Measurements from ENCODE around the gene DCK. TPM values are rescaled to one million over a fixed set of nuclear protein-coding genes. Genes with fewer than 3 reads are reported as not detected.
A peak's percentile ranks its signal among the peaks of the same experiment; 100 is the strongest.

The DCK gene
- total RNA-seq (10 to 100 TPM; 25.3 TPM), total RNA-seq (35.7 to 55.7 reads per million in 2 donors)

DNA sequence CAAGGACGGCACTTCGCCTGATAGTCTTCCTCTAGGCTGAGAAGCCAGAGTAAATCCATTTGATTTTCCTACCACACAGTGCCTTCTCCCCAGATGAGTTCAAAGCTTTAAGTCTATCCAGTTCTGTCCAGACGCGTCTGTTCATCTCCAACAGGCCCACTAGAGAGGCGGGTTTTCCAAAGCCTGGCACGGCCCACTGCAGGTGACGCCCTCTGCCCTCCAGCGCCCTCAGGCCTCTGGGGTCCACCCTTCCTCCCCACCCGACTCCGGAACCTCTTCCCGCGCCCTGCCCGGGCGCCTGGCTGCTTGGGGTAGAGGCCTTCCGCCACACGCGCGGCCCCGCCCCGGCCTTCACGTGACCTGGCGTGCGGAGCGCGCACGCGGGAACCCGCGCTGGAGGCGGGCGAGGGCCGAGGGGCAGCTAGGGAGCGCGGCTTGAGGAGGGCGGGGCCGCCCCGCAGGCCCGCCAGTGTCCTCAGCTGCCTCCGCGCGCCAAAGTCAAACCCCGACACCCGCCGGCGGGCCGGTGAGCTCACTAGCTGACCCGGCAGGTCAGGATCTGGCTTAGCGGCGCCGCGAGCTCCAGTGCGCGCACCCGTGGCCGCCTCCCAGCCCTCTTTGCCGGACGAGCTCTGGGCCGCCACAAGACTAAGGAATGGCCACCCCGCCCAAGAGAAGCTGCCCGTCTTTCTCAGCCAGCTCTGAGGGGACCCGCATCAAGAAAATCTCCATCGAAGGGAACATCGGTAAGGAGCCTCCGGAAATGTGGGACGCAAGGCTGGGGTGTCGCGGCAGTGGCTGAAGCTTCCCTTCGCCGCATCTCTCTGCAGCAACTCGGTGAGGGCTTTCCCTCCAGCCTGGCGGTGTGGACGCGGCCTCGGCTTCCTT is at the start of gene DCK:
Gene DCK (plus strand): TSS at position 469 of the 888 bp plus-strand sequence. CDS start 187 bp downstream, at position 656.
- peak within 1 kb of the TSS; percentile 97 for H3K4me3 Mint-ChIP-seq
- no peaks in the 10 kb centered on the region for H3K9me3 ChIP-seq (ENCODE audit: control insufficient read depth, low read length, poor library complexity, severe bottlenecking)
- peaks cover 35% of the 10 kb centered on the region for H3K4me1 Mint-ChIP-seq
- H3K27me3 Mint-ChIP-seq: no peaks in the 10 kb centered on the region
- peaks cover 2% of the 10 kb centered on the region for H3K36me3 Mint-ChIP-seq (ENCODE audit: low read depth)
- H3K27ac Mint-ChIP-seq: peak within 1 kb of the TSS; percentile 92
- DNase-seq (peak; percentile 77 to 83 (median 81)), ATAC-seq (peak; percentile 92)

DNA sequence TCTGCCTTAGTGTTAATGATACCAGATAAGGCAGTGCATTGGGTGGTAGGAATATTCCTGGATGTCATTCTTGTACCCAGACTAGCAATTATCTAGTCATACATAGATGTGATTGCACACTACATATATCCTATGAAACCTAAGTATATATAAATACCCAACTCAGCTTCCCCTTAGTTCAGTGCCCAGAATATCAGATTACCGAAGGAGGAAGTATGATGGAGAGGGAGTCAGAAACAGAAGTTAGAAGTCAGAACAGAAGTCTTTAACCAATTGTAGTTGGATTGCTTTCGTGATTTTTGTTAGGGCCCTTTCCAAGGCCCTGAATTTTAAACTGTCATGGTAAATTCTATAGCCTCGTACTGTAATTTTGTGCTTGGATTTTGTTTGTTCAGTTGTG is 48.4 kb upstream of the DCK start:
- Mint-ChIP-seq H3K36me3 (ENCODE audit: low read depth) (no peaks in the 10 kb centered on the region), H3K4me3 (no peak overlapping the region), H3K27ac (no peak overlapping the region), H3K27me3 (no peaks in the 10 kb centered on the region), H3K4me1 (peaks cover 11% of the 10 kb centered on the region)
- no peaks in the 10 kb centered on the region for H3K9me3 ChIP-seq (ENCODE audit: control insufficient read depth, low read length, poor library complexity, severe bottlenecking)
- ATAC-seq (no peak), DNase-seq (no peak)

DNA sequence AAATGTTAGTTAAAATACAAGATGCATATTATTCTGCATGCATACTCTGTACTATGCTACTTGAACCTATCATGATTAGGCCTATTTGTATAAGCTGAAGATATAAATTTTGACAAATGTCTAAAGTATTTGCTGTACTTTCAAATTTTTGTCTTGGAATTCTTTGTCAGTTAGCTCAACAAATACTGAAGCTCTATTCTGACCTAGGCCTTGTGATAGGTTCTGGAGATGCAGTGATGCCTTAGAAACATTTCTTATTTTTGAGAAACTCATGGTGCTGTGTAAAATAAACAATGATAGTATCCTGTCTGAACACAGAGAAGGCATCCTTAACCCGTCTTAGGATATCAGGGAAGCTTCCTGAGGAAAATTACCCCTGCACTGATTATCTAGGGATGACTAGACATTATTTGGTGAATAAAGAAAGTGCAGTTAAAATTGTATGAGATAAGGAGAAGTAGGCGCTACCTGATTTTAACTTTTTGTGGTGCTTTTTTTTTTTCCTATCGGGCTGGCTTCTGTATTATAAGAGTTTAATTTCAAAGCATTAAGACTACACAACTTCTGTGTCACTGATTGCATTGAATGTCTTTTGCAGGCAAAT is 47.9 kb upstream of the DCK start:
- H3K4me1 Mint-ChIP-seq: peaks cover 10% of the 10 kb centered on the region
- no peaks in the 10 kb centered on the region for H3K9me3 ChIP-seq (ENCODE audit: control insufficient read depth, low read length, poor library complexity, severe bottlenecking)
- no peaks in the 10 kb centered on the region for H3K27me3 Mint-ChIP-seq
- no peak overlapping the region for H3K27ac Mint-ChIP-seq
- ATAC-seq (no peak), DNase-seq (no peak)
- no peak overlapping the region for H3K4me3 Mint-ChIP-seq
- no peaks in the 10 kb centered on the region for H3K36me3 Mint-ChIP-seq (ENCODE audit: low read depth)

DNA sequence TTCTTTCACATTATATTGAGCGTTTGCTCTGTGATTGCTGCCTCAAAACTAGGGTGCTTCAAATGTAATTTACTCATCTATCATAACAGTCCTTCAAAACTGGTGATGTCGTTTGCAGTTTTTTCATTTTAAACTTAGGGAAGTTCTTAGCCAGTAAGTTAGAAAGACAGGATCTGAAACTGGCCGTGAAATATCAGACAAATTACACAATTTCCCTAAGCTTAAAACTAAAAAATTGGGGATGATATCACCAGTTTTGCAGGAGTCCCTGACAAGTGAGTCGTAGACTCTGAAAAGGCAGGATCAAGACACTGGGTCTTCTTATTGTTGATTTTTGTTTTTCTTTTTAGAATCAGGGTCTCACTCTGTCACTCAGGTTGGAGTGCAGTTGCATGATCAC is 46.5 kb upstream of the DCK start:
- DNase-seq (no peak), ATAC-seq (no peak)
- H3K27ac Mint-ChIP-seq: no peak overlapping the region
- H3K27me3 Mint-ChIP-seq: no peaks in the 10 kb centered on the region
- H3K4me3 Mint-ChIP-seq: no peak overlapping the region
- H3K9me3 ChIP-seq (ENCODE audit: control insufficient read depth, low read length, poor library complexity, severe bottlenecking): no peaks in the 10 kb centered on the region
- H3K4me1 Mint-ChIP-seq: peaks cover 8% of the 10 kb centered on the region
- H3K36me3 Mint-ChIP-seq (ENCODE audit: low read depth): no peaks in the 10 kb centered on the region

DNA sequence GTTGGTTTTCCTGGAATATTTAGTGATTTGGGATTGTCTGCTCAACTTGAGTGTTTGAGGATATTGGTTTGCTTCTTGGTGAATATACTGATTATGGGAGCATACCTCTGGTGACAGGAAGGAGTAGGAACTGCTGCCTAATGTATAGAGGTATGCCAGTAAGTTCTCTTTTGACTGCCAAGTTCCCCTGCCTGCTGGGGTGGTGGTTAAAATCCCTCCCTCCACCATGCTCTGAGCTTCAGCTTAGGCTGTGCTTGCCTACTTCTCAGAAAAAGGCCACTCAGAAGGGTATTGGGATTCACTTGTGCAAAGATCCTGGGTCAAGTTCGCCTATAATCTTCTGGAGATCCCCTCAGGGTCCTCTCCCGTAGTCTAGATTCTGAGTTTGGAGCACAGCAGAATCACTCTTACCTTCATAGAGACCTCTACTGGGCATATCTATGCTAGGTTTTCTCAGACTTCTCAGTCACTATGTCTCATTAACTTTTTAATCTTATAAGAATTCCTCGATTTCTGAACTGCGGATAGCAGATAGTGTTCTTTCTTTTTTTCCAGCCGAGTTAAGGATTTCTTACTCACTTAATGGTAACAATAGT is 44.7 kb upstream of the DCK start:
- no peaks in the 10 kb centered on the region for H3K9me3 ChIP-seq (ENCODE audit: control insufficient read depth, low read length, poor library complexity, severe bottlenecking)
- DNase-seq (no peak), ATAC-seq (no peak)
- Mint-ChIP-seq H3K4me3 (no peak overlapping the region), H3K36me3 (ENCODE audit: low read depth) (no peaks in the 10 kb centered on the region), H3K27me3 (no peaks in the 10 kb centered on the region), H3K27ac (no peak overlapping the region), H3K4me1 (peaks cover 8% of the 10 kb centered on the region)

DNA sequence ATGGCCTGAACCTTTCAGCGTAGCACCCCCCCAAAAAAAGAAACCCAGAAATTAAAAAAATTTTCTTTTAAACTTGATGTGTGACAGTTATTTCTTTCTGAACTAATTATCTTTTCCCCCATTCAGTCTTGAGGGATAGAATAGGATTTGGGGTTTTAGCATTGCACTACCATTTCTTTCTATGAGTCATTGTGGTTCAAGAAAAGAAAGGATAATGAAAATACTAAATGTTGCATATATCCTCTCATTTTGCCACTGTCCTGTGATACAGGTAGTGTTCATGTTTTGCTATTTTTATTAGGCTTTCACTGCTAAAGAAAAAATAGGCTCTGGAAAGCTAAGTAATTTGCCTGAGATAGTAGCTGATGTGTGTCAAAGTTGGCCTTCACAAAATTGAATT is 39.4 kb upstream of the DCK start:
- ATAC-seq: no peak
- Mint-ChIP-seq H3K4me1 (peaks cover 10% of the 10 kb centered on the region), H3K27me3 (no peaks in the 10 kb centered on the region), H3K27ac (no peak overlapping the region), H3K4me3 (no peak overlapping the region), H3K36me3 (ENCODE audit: low read depth) (no peaks in the 10 kb centered on the region)
- no peak for DNase-seq
- H3K9me3 ChIP-seq (ENCODE audit: control insufficient read depth, low read length, poor library complexity, severe bottlenecking): no peaks in the 10 kb centered on the region

DNA sequence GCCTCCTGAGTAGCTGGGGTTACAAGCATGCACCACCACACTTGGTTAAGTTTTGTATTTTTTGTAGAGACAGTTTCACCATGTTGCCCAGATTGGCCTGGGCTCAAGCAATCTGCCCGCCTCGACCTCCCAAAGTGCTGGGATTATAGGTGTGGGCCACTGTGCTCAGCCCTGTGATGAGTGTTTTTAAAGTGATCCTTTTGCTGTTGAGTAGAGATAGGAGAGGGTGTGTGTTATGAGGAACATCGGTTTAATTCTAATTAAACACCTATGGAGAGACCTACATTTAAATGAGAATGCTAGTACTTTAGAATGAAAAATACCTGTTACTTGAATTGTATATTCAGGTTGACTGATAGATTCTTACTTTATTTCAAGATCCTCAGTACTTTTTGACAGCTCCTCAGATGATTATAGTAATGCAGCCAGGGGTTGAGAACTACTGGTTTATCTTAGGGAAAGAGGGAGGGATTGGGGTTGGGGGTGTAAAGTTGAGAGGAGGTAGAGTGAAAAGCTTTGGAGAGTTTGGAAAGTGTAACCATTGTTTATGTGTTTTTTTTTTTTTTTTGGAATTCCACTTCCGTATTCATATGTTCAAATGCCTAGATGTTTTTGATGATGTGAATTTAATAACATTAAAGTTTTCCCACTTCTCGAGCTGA is 36.8 kb upstream of the DCK start:
- no peak for DNase-seq
- H3K27me3 Mint-ChIP-seq: no peaks in the 10 kb centered on the region
- peaks cover 5% of the 10 kb centered on the region for H3K4me1 Mint-ChIP-seq
- no peak for ATAC-seq
- H3K9me3 ChIP-seq (ENCODE audit: control insufficient read depth, low read length, poor library complexity, severe bottlenecking): no peaks in the 10 kb centered on the region
- H3K27ac Mint-ChIP-seq: peak overlapping the region; percentile 56
- no peak overlapping the region for H3K4me3 Mint-ChIP-seq
- no peaks in the 10 kb centered on the region for H3K36me3 Mint-ChIP-seq (ENCODE audit: low read depth)

DNA sequence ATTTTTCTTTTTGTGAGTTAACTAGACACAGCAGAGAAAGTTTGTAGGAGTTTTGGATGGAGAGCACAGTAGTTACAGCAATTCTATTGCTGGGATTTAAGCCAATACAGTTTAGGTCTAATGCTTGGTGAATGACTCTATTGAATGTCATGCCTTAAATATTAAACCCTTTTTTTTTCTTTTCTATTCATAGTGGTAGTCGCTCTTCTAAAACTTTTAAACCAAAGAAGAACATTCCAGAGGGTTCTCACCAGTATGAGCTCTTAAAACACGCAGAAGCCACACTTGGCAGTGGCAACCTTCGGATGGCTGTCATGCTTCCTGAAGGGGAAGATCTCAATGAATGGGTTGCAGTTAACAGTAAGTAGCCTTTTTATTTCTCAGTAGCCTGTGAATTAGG is 34.8 kb upstream of the DCK start:
- ATAC-seq (no peak), DNase-seq (no peak)
- H3K4me1 Mint-ChIP-seq: peaks cover 5% of the 10 kb centered on the region
- no peaks in the 10 kb centered on the region for H3K27me3 Mint-ChIP-seq
- H3K9me3 ChIP-seq (ENCODE audit: control insufficient read depth, low read length, poor library complexity, severe bottlenecking): no peaks in the 10 kb centered on the region
- H3K4me3 Mint-ChIP-seq: no peak overlapping the region
- no peak overlapping the region for H3K27ac Mint-ChIP-seq
- H3K36me3 Mint-ChIP-seq (ENCODE audit: low read depth): no peaks in the 10 kb centered on the region

DNA sequence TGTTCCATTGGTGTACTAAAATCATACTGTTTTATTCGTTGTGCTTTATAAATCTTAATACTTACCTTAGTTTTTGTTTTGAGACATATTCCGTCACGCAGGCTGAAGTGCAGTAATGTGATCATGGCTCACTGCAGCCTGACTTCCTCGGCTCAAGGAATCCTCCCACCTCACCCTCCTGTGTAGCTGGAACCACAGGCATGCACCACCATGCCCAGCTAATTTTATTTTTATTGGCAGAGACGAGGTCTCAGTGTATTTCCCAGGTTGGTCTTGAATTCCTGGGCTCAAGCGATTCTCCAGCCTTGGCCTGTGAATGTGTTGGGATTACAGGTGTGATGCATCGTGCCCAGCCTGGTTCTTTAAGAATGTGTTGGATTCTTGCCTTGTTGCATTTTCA is 24.4 kb upstream of the DCK start:
- Mint-ChIP-seq H3K36me3 (ENCODE audit: low read depth) (peaks cover 6% of the 10 kb centered on the region), H3K4me1 (peaks cover 7% of the 10 kb centered on the region), H3K27me3 (no peaks in the 10 kb centered on the region), H3K27ac (peak overlapping the region; percentile 45), H3K4me3 (no peak overlapping the region)
- no peaks in the 10 kb centered on the region for H3K9me3 ChIP-seq (ENCODE audit: control insufficient read depth, low read length, poor library complexity, severe bottlenecking)
- ATAC-seq (no peak), DNase-seq (no peak)

DNA sequence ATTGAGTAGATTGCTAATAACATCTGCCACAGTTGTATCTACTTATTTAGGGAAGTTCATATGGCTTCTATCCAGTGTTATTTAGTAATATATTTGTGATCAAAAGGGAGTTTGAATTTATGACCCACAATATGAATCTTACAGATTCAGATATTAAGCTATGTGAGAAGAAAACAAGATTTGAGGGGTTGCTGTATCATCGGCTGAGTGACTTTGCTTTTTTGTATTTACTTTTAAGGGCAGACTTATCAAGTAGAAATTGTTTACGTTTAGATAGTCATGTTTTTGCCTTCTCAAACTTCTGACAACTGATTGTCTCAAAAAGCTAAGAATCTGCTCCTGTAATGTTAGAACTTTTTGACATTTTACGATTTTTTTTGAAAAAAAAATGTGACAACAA is 17.2 kb upstream of the DCK start:
- DNase-seq (no peak), ATAC-seq (no peak)
- no peaks in the 10 kb centered on the region for H3K9me3 ChIP-seq (ENCODE audit: control insufficient read depth, low read length, poor library complexity, severe bottlenecking)
- Mint-ChIP-seq H3K4me3 (no peak overlapping the region), H3K27me3 (no peaks in the 10 kb centered on the region), H3K36me3 (ENCODE audit: low read depth) (peaks cover 6% of the 10 kb centered on the region), H3K4me1 (peaks cover 7% of the 10 kb centered on the region), H3K27ac (no peak overlapping the region)

DNA sequence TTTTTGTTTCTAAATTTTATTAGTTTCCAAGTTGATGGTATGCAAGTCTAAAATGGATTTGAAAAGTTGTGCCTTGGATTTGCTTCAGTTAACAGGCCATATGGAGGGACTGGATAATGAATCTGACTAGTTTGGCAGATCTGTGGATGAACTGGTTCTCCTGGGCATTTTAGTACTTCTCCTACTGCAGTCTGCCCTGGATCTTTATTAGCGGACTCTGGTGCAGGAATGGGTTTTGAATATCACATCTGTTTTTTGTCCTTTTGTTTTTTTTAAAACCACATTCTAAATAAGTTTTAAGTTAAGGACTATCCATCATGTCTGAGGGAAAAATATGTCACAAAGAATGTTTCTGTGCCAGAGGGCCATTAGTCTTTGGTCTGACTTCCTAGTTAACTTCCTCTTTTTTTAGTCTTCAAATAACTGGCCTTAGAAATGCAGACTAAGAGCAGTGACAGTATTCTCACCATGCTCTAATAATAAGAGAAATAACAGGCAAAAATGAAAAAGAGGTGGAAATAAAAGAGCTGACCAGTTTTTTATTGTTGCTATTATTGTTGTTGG is 13.9 kb upstream of the DCK start:
- Mint-ChIP-seq H3K4me3 (no peak overlapping the region), H3K36me3 (ENCODE audit: low read depth) (peaks cover 4% of the 10 kb centered on the region), H3K27ac (no peak overlapping the region), H3K27me3 (no peaks in the 10 kb centered on the region), H3K4me1 (peaks cover 2% of the 10 kb centered on the region)
- DNase-seq: no peak
- ATAC-seq: no peak
- no peaks in the 10 kb centered on the region for H3K9me3 ChIP-seq (ENCODE audit: control insufficient read depth, low read length, poor library complexity, severe bottlenecking)

DNA sequence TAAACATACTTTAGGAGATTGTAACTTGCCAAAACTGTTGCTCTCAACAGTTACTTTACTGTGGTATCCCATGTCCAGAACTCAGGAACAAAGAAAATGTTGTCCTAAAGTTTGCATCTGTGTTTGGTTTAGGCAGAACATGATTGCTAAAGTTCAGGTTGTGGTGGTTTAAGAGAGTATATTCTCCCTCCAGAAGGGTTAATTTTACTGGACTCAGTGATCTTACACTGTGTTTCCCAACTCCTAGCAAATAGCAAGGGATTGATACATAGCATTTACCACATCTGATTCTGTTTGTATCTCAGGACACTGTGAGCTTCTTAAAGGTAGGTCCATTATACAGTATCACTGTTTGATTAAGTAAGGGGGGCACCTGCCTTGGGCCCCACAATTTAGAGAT is 13.3 kb upstream of the DCK start:
- ATAC-seq (no peak), DNase-seq (no peak)
- no peaks in the 10 kb centered on the region for H3K9me3 ChIP-seq (ENCODE audit: control insufficient read depth, low read length, poor library complexity, severe bottlenecking)
- no peak overlapping the region for H3K4me3 Mint-ChIP-seq
- H3K4me1 Mint-ChIP-seq: peaks cover 2% of the 10 kb centered on the region
- H3K27ac Mint-ChIP-seq: no peak overlapping the region
- peaks cover 4% of the 10 kb centered on the region for H3K36me3 Mint-ChIP-seq (ENCODE audit: low read depth)
- no peaks in the 10 kb centered on the region for H3K27me3 Mint-ChIP-seq

DNA sequence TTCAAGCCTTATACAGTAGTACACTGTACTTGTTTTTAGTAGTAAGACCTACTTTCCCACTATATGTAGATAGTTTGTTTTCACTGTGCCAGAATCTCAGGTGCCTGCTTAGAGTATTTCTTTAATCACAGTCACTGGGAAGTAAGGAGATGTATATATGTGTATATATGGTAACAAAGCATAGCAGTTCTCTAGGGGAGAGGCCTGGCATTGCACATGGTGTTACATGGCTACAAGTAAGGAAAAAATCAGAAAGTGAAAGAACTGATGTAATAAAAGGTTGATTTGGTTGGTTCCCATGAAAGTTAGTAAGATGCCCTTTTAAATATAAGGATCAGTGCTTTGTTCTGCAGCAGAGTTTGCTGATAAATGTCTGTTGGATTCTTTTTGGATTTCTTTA is 9.3 kb upstream of the DCK start:
- H3K27me3 Mint-ChIP-seq: no peaks in the 10 kb centered on the region
- no peak for ATAC-seq
- H3K9me3 ChIP-seq (ENCODE audit: control insufficient read depth, low read length, poor library complexity, severe bottlenecking): no peaks in the 10 kb centered on the region
- no peak for DNase-seq
- no peak overlapping the region for H3K4me3 Mint-ChIP-seq
- H3K36me3 Mint-ChIP-seq (ENCODE audit: low read depth): peaks cover 2% of the 10 kb centered on the region
- H3K27ac Mint-ChIP-seq: no peak overlapping the region
- H3K4me1 Mint-ChIP-seq: no peaks in the 10 kb centered on the region

Data from T-helper 17 cell (primary cell).